Measurements from ENCODE around the gene MIS12. TPM values are rescaled to one million over a fixed set of nuclear protein-coding genes. Genes with fewer than 3 reads are reported as not detected.

Gene MIS12
- total and polyA plus RNA-seq, 4 donors = 14.1 to 16.3 (median 15.2) TPM

- no peak for ATAC-seq (ENCODE audit: insufficient read depth, low FRiP score)
- 90 to 93% methylated on average over 6 of the region's 6 CpGs for WGBS, 2 donors
- no peaks in the 10 kb centered on the region for H3K9me3 ChIP-seq (ENCODE audit: control insufficient read depth in 4 of 4, insufficient read depth in 3 of 4, low read length in 3 of 4)
- no peaks in the 10 kb centered on the region for H3K27me3 ChIP-seq (ENCODE audit: control insufficient read depth in 3 of 3, insufficient read depth in 3 of 3, low read length in 2 of 3)
- H3K9ac ChIP-seq (ENCODE audit: insufficient read depth in 1 of 2, low read length in 2 of 2) = no peak overlapping the region
- H3K4me1 ChIP-seq (ENCODE audit: control insufficient read depth in 5 of 5, insufficient read depth in 5 of 5, low read length in 5 of 5) = peaks cover 0 to 11% (median 9%) of the 10 kb centered on the region in 5 donors
- H3K27ac ChIP-seq (ENCODE audit: low read depth in 1 of 2, low read length in 1 of 2) = no peak overlapping the region
- no peak for DNase-seq
- peaks cover 23 to 61% (median 40%) of the 10 kb centered on the region in 4 donors for H3K36me3 ChIP-seq (ENCODE audit: control insufficient read depth in 4 of 4, insufficient read depth in 4 of 4, low read length in 4 of 4)
- no peak overlapping the region for H3K4me3 ChIP-seq
- TF ChIP-seq, protein P1, sequence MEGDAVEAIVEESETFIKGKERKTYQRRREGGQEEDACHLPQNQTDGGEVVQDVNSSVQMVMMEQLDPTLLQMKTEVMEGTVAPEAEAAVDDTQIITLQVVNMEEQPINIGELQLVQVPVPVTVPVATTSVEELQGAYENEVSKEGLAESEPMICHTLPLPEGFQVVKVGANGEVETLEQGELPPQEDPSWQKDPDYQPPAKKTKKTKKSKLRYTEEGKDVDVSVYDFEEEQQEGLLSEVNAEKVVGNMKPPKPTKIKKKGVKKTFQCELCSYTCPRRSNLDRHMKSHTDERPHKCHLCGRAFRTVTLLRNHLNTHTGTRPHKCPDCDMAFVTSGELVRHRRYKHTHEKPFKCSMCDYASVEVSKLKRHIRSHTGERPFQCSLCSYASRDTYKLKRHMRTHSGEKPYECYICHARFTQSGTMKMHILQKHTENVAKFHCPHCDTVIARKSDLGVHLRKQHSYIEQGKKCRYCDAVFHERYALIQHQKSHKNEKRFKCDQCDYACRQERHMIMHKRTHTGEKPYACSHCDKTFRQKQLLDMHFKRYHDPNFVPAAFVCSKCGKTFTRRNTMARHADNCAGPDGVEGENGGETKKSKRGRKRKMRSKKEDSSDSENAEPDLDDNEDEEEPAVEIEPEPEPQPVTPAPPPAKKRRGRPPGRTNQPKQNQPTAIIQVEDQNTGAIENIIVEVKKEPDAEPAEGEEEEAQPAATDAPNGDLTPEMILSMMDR (IDR thresholded peaks at IDR 0.05; ENCODE audit: control extremely low read depth, extremely low read depth) = no peak
These were observed 5.4 kb upstream of the MIS12 start for GRCh38 chr17:5480962-5481361.

DNA sequence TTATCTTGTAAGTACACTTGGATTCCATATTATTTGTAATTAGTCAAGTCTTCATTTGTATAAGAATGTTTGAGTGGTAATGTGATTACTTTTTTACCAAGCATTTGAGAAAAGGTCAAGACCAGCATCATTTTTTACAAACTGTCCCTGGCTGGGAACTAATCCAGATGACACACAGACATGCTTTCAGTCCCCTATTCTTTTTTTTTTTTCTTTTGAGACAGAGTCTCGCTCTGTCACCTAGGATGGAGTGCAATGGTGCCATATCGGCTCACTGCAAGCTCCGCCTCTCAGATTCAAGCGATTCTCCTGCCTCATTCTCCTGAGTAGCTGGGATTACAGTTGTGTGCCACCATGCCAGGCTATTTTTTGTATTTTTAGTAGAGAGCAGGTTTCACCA, 4.9 kb upstream of the MIS12 start:
- TF ChIP-seq, protein P1 (IDR thresholded peaks at IDR 0.05; ENCODE audit: control extremely low read depth, extremely low read depth) = no peak
- Histone ChIP-seq H3K4me3 (no peak overlapping the region), H3K36me3 (ENCODE audit: control insufficient read depth in 4 of 4, insufficient read depth in 4 of 4, low read length in 4 of 4) (peaks cover 23 to 60% (median 40%) of the 10 kb centered on the region in 4 donors), H3K27me3 (ENCODE audit: control insufficient read depth in 3 of 3, insufficient read depth in 3 of 3, low read length in 2 of 3) (no peaks in the 10 kb centered on the region), H3K9ac (ENCODE audit: insufficient read depth in 1 of 2, low read length in 2 of 2) (no peak overlapping the region), H3K27ac (ENCODE audit: low read depth in 1 of 2, low read length in 1 of 2) (no peak overlapping the region), H3K4me1 (ENCODE audit: control insufficient read depth in 5 of 5, insufficient read depth in 5 of 5, low read length in 5 of 5) (peaks cover 0 to 11% (median 9%) of the 10 kb centered on the region in 5 donors), H3K9me3 (ENCODE audit: control insufficient read depth in 4 of 4, insufficient read depth in 3 of 4, low read length in 3 of 4) (no peaks in the 10 kb centered on the region)
- ATAC-seq (ENCODE audit: insufficient read depth, low FRiP score) (no peak), DNase-seq (no peak)
- 98 to 100% methylated on average over 4 of the region's 4 CpGs for WGBS, 2 donors

- H3K36me3 ChIP-seq (ENCODE audit: control insufficient read depth in 4 of 4, insufficient read depth in 4 of 4, low read length in 4 of 4) = peaks cover 16 to 38% (median 20%) of the 10 kb centered on the region in 4 donors
- peak; percentile 0 for ATAC-seq (ENCODE audit: insufficient read depth, low FRiP score)
- peaks cover 5 to 20% (median 9%) of the 10 kb centered on the region in 5 donors for H3K4me1 ChIP-seq (ENCODE audit: control insufficient read depth in 5 of 5, insufficient read depth in 5 of 5, low read length in 5 of 5)
- peak within 1 kb of the TSS; percentile 91 for H3K4me3 ChIP-seq
- peak within 1 kb of the TSS; percentile 93 to 99 for H3K27ac ChIP-seq (ENCODE audit: low read depth in 1 of 2, low read length in 1 of 2)
- DNase-seq = no peak
- 5% methylated on average over 29 of the region's 29 CpGs for WGBS, 2 donors
- peak within 1 kb of the TSS; percentile 84 to 98 for H3K9ac ChIP-seq (ENCODE audit: insufficient read depth in 1 of 2, low read length in 2 of 2)
- no peaks in the 10 kb centered on the region for H3K9me3 ChIP-seq (ENCODE audit: control insufficient read depth in 4 of 4, insufficient read depth in 3 of 4, low read length in 3 of 4)
- TF ChIP-seq, protein P1 (IDR thresholded peaks at IDR 0.05; ENCODE audit: control extremely low read depth, extremely low read depth) = no peak
- no peaks in the 10 kb centered on the region for H3K27me3 ChIP-seq (ENCODE audit: control insufficient read depth in 3 of 3, insufficient read depth in 3 of 3, low read length in 2 of 3)
These were observed 828 bp upstream of the MIS12 start, which contains the start of gene DERL2 for GRCh38 chr17:5485270-5486205. TSS of gene DERL2 (minus strand) at chr17:5486178. CDS start at chr17:5486161, 17 bp downstream.
